Activated CD8-positive, alpha-beta memory T cell treated with anti-CD3 and anti-CD28 coated beads, Interleukin-2, amount 50 U/mL, for 24 hours (primary cell): ENCODE data around the gene LDHB.
A peak's percentile ranks its signal among the peaks of the same experiment; 100 is the strongest.
"Not testable (repeated sequence)": the region's sequence is repeated elsewhere in the genome, so short reads cannot be mapped to it uniquely, and the experiment has no call there.

Experiments used
- DNase-seq: peaks from one replicate; pipeline ENCODE4 v3.0.0-alpha.2; 2020; ENCODE audit errors: extremely low read depth

The LDHB gene

DNA sequence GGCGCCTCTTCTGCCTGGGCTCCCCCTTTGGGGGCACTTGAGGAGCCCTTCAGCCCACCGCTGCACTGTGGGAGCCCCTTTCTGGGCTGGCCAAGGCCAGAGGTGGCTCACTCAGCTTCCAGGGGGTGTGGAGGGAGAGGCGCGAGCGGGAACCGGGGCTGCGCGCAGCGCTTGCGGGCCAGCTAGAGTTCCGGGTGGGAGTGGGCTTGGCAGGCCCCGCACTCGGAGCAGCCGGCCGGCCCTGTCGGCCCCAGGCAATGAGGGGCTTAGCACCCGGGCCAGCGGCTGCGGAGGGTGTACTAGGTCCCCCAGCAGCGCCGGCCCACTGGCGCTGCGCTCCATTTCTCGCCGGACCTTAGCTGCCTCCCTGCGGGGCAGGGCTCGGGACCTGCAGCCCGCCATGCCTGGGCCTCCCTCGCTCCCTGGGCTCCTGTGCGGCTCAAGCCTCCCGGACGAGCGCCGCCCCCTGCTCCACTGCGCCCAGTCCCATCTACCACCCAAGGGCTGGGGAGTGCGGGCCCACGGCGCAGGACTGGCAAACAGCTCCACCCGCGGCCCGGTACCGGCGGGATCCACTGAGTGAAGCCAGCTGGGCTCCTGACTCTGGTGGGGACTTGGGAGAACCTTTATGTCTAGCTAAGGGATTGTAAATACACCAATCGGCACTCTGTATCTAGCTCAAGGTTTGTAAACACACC lies 3.9 kb upstream of the LDHB start:
- DNase-seq: not testable (repeated sequence)

DNA sequence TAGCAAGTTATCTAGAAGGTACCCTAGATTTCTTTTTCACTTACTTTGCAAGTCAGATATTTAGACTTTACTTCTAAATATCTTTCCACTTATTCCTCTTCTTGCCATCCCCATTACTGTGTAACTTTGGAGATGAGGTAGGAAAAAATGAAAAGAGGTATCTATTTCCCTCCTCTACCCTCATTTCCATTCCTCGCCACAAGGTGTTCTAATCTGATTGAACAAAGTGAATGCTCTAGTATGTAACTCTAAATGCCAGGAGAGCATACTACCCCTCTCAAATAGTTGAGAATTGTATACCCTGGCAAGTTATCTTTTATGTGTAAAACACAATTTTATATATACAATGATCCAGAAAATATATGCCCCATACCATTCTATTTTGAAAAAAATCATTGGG lies 1.7 kb upstream of the LDHB start:
- DNase-seq: no peak

DNA sequence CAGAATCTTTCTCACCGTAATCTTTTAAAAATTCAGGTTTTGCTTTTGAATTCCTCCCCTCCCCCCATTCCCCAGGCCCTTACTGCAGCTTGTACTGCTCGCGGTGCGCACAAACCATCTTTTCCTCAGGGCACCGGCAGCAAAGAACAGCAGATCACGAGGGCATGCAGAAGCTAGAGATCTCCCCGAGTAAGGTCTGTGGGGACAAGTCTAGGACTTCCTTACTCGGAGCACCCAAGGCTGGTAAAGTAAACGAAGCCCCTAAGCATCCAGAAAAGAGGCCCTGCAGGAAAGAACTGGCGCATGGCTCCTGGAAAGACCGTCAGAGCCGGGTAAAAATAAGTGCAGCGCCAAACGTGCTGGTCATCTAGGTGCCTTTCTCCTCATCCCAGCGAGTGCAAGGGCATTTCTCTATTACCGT lies 727 bp downstream of the LDHB start:
- DNase-seq: peak; percentile 10

DNA sequence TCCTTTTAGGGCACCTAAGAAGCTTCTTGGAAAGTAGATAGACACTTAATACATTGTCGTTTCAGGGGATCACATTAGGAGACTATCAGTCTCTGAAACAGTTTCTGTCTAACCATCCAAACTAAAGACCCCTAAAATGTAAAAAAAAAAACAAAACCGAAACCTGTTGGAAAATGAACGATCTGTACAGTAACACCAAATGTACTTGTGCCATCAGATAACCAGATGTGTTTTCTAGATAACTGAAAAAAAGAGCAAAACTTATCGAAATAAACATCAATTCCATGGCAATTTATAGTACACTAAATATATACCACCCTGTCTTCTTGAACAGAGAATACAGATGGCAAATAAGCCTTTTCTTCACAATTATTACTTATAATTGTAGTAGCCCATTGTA lies 2.1 kb downstream of the LDHB start:
- DNase-seq: no peak

DNA sequence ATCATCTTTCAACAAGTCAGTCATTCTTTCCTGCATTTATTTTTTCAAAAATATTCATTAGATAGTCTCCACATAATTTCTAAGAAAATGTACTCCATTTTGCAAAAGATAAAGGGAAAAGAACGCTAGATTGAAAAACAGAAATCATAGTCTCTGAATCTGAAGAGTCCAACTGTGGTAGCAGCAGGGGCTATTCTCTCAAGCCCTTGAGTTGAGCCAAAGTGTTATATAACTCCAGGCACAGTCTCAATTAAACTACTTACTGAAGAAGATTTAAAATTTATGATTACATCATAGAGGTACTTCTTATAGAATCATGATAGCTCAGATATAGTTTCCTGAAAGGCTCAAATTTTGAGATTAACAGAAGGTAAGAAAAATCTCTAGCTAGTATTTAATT lies 5.8 kb downstream of the LDHB start:
- DNase-seq: no peak

DNA sequence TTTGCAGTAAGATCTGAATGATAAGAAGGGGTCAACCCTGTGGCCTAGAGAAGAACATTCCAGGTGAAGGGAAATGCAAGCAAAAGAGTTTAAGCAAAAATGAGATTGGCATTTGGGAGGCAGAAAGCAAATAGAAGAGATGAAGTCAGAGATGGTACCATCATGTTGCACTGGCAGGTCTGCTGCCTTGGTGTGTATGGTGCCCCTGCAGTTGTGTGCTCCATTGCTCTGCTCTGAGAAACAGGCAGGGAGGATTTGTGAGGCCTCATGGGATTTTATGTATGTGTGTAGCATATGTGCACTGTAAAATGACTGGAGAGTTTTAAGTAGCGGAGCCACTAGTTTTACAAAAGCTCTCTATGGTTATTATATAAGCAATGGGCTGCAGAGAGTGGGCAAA lies 6.6 kb downstream of the LDHB start:
- no peak for DNase-seq

DNA sequence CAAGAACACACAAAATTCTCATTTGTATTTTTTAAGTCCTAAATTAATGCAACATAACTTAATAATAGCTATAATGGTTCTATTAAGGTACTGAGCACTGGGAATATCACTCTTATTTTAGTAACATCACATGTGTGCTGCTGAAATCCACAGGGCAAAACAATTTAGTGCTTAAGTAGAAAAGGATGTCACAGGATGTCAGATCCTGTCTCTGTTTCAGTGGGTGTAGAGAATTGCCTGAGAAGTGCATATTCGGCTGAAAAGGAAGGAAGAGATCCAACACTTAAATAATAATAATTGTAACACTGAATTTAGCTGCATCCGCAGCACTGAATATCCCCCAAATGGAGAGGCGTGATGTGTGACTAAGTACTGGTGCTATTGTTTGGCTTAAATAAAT lies 8.6 kb downstream of the LDHB start:
- DNase-seq: no peak

DNA sequence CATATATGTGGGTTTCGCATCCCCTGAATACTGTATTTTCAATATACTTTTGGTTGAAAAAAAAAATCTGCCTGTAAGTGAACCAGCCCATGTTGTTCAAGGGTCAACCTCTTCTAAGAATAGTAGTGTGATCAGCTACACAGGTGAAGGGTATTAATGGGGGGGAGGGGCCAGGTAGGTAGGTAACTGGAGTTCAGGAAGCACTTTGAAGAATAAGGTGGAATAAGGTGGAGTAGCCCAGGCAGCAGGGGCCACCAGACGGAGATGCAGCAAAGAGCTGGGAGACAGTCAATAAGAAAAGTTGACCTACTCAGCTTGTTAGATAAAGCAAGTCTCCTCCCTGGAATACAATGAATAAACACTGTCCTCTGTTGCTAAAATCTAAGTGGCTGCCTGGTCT lies 9.3 kb downstream of the LDHB start:
- DNase-seq: no peak

DNA sequence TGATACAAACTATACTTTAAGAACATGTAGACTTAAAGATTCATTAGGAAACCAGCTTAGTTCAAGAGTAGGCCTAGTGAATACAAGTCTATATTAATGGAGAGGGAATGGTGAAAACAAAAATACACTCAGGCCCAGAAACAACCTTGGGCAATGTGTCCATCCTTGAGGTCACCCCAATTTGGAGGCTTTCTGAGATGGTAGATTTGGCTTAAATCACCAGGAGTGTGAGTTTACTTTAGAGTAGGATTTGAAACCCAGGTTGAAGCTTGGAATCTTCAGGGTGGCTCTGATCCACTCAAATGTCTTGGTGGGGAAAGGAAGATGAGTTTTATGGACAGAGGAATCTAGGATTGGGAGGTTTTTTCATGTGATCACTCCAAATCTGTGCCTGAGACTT lies 10.5 kb downstream of the LDHB start:
- DNase-seq: no peak

DNA sequence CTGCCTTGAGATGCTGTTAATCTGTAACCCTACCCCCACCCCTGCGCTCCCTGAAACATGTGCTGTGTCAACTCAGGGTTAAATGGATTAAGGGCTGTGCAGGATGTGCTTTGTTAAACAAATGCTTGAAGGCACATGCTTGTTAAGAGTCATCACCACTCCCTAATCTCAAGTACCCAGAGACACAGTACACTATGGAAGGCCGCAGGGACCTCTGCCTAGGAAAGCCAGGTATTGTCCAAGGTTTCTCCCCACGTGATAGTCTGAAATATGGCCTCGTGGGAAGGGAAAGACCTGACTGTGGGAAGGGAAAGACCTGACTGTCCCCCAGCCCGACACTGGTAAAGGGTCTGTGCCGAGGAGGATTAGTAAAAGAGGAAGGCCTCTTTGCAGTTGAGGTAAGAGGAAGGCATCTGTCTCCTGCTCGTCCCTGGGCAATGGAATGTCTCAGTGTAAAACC lies 12.6 kb downstream of the LDHB start:
- not testable (repeated sequence) for DNase-seq

DNA sequence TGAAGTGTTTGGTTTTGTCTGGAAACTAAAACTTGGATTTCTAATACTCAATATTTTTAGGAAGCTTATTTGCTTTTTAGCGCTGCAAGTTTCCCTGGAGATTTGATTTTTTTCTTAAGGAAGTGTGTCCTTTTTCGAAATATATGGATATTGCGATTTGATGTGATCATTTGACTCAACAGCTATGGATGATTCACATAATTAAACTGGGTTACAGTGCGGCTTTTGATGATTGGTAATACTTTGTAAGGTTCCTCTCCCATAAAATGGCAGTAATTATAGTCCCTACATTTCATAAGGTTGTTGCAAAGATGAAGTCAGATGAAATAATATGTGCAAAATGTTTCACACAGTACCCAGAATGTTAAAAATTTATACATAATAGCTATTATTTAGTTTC lies 13.1 kb downstream of the LDHB start:
- no peak for DNase-seq

DNA sequence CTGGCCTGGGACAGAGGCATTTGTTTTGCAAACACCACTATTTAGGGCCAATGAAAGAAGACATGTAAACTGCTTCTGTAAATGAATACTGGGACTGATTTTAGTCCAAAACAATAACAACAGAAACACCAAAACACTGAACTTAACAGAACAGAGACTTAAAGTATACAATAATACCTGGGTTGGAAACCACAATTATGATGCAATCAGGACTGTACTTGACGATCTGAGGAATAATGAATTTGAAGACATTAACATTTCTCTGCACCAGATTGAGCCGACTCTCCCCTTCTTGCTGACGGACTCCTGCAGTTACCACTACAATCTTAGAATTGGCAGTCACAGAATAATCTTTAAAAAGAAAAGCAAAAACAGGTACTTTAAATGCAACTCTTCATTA lies 13.9 kb downstream of the LDHB start:
- DNase-seq: no peak

DNA sequence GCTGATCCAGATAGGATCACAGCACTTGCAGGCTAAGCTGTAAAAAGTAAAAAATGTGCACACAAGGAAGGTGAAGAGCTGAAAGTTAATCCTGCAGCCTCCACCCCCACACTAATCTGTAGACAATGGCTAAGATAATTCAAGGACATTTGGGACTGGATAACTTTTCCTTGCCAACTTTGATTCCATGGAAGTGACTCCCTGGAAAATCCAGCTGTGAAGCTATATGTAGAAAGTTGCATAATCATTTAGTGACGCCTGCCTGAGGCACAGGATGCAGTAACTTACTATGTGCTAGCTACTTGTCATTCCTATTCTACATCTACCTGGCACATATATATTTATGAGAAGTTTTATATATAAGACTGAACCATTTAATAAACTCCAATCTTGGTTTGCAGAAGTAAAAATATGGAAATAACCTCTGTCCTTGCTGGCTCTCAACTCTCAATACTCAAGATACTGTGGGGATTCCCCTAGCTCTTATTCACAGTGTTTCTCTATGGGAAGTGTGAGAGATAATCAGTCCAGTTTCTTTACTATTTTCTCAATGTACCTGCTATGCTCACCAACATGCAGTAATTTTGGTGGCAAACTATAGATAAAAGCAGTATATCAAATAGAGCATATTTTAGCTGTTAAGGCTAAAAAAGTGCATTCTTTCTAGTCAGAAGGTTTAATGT lies 14.8 kb downstream of the LDHB start:
- DNase-seq: no peak

DNA sequence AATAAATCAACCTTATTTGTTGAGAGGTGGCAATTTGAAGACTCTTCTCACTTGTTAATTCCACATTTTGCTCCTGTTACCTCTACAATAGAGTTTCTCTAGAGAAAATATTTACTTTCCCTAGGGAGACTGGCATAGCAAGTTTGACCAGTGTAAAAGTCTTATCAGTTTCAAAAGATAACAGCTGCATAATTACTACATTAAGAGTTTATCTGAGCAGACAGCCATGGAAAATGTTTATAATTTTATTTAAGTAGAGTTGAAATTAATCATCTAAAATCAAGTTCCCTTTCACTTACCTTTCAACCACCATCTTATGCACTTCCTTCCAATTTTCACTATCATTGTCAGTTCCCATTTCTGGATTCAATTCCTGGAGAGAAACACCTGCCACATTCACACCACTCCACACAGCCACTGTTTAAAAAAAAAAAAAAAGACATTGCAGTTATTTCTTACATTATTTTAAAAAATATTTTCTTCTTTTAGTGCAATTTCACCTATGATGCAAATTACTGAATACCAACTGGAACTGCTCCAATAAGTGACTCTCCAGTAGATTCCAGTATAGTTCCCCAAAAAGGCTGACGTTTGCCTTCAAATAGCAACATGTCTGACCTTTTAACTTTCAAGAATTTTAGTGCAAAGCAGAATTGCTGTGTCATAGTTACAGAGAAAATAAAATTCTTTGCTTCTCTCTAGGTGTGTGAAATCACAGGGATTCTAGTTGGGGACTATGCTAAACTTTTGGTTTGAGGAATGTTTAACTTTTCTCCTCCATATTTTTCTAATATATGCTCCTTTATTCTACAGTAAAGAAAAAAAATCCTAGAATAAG lies 19.4 kb downstream of the LDHB start:
- no peak for DNase-seq

DNA sequence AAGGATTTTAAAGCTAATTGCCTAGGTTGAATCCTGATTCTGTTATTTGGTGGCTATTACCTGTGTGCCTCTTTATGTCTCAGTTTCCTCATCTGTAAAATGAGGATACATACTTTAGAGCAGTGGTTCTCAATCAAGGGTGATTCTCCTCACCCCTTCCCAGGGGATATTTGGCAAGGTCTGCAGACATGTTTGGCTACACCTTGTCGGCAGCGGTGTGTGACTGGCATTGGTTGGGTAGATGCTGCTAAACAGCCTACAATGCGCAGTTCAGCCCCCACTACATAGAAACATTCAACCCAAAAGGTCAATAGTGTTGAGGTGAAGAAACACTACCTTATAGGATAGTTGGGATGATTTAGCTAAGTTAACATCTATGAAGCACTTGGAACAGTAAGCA lies 23.4 kb downstream of the LDHB start:
- DNase-seq: no peak

DNA sequence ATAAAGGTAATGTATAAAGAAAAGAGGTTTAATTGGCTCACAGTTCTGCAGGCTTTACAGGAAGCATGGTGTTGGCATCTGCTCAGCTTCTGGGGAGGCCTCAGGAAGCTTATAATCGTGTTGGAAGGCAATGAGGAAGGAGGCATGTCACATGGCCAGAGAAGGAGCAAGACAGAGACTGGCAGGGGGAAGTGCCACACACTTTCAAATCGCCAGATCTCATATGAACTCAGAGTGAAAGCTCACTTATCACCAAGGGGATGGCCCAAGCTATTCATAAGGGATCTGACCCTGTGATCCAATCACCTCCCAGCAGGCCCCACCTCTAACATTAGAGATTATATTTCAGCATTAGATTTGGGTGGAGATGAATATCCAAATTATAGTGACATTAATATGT lies 26.3 kb downstream of the LDHB start:
- DNase-seq: no peak

DNA sequence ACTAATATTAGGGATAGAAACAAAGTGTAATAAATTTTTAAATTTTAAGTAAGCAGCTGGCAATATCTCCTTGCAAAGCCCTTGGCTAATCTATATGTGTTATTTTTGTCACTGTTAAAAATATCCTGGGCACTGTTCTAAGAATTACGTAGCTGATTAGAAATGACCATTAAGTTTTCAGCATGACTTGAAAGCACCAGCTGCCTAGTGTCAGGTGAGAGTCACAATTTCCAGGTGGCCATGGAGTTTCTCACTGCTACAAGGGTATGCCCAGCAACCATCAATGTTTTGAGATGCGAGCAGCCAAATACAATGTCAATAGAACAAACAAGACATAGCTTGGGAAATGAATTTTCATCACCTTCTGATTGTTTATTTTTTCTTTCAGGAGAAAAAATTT lies 29.7 kb downstream of the LDHB start:
- no peak for DNase-seq

DNA sequence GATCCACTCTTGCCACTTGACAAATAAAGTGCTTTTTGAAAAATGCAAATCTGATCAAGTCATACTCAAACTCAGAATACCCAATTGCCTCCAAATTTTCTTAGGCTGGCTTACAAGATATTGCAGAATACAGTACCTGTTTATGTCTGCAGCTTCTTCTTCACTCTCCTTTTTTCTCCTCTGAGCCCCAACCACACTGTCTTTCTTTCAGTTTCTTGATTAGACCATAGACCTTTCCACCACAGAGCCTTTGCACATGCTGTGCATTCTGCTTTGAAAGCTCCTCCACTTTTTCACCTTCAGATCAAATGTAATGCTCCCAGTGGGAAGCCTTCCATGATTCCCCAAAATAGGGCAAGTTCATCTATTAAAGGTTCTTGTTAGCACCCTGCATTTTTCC lies 39.1 kb downstream of the LDHB start:
- no peak for DNase-seq

DNA sequence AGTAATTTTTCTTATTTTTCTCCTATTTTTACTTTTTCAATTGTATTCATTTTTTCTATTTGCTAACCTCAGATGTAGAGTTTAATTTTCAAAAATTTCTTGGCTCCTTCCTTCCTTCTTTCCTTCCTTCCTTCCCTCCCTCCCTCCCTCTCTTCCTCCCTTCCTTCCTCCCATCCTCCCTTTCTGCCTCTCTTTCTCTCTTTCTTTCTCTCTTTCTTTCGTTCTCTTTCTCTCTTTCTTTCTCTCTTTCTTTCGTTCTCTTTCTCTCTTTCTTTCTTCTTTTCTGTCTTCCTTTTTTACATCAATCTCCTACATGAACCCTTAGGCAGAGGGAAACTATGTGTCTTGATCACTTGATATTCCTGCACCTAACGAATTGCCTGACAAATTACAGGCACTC lies 40.6 kb downstream of the LDHB start:
- no peak for DNase-seq

DNA sequence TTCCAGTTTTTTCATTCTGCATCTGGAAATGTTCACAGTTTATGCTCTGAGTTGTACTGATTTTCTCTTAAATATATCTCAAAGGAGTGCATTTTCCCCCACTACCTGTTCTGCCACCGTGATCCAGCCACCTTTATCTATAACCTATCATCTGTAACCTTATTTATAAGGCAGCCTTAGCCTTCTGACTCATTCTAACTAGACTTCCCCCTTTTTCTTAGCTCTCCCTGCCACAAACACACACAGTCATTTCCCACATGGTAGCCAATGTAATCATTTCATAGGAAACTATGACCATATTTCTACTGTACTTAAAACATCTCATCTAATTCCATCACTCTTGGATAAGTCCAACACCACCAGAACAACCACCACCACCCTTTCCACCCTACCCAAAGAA lies 42.2 kb downstream of the LDHB start:
- DNase-seq: no peak

DNA sequence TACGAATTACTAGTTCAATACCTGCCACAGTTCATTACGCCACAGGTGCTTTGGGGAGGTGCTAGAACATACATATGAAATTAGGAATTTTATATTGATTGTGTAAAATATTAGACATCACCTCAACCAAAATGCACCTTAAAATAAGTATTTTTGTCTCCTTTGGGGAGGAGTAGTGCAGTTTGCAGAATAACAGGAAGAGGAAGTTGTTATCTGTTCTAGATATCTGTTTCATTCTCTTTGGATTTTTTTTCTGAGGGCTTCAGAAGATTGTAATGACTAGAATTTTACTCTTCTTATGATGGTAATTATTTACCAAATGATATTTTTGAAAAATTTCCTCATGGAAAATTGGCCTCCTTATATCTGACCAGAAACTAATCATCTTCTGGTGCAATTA lies 43.1 kb downstream of the LDHB start:
- DNase-seq: no peak

DNA sequence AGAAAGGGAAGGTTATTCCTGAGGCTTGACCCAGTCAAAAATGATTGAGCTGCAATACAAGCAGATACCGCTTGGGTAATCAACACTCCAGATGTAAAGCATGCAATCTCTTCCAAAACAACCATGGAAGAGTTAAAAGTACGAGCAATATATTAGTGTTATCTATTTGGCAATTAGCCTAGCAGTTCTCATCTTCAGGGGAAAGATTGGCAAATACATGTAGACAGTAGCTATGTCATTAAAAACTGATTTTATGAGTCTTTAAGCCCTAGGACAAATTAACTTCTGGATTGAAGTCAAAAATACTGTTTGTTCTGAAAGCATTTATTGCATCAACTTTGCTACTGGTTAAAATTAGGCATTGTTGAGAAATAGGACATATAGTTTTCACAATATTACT lies 43.7 kb downstream of the LDHB start:
- no peak for DNase-seq

DNA sequence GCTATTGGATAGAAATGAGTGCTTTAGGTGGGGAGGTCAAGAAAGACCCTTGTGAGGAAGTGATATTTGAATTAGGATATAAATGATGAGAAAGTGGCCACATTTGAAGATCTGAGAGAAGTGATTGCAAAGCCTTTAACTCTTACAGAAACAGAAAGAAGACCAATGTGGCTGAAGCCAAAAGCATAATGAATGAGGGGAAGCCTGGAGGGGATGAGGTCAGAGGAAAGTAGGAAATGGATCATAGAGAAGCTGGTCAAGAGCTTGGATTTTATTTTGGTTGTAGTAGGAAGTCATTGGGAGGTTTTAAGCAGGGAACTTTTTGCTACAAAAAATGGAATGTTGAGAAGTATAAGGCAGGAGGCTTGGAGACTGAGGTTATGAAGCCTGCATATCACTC lies 49.4 kb downstream of the LDHB start:
- DNase-seq: no peak
